Liver (tissue), 3 donors: ENCODE results near the gene TMEM53.

Source experiments
- CTCF ChIP-seq: fragments of 150-350 bp; IDR thresholded peaks from 2 replicates; pipeline ENCODE4 v1.5.1; 2017; ENCODE audit warnings: improper control_type of control experiment, low read depth, low read length; ENCODE audit not compliant: missing input control
- EGR1 ChIP-seq, 2 donors: IDR thresholded peaks; 2 replicates each; pipeline ENCODE4 v1.6.1; 2016 to 2018; ENCODE audit warnings: antibody characterized with exemption in 2 of 2, low read depth in 2 of 2
- FOXA1 ChIP-seq: IDR thresholded peaks from 2 replicates; pipeline ENCODE4 v1.6.1; 2016; ENCODE audit warnings: antibody characterized with exemption
- FOXA2 ChIP-seq: IDR thresholded peaks from 2 replicates; pipeline ENCODE4 v1.6.1; 2016; ENCODE audit warnings: antibody characterized with exemption
- GABPA ChIP-seq, 2 donors: IDR thresholded peaks in 1 of 2; conservative IDR thresholded peaks in 1 of 2; 2 replicates each; pipeline ENCODE4 v1.6.1; 2016; ENCODE audit warnings: antibody characterized with exemption in 2 of 2, mild to moderate bottlenecking in 1 of 2, moderate library complexity in 1 of 2
- JUND ChIP-seq, 2 donors: IDR thresholded peaks; 2 replicates each; pipeline ENCODE4 v1.6.1; 2016; ENCODE audit warnings: antibody characterized with exemption in 2 of 2
- MAX ChIP-seq: IDR thresholded peaks from 2 replicates; pipeline ENCODE4 v1.6.1; 2016; ENCODE audit warnings: antibody characterized with exemption
- RAD21 ChIP-seq, 2 donors: IDR thresholded peaks; 2 replicates each; pipeline ENCODE4 v1.6.1; 2016; ENCODE audit warnings: antibody characterized with exemption in 2 of 2, mild to moderate bottlenecking in 2 of 2
- REST ChIP-seq: IDR thresholded peaks from 2 replicates; pipeline ENCODE4 v1.6.1; 2016; ENCODE audit warnings: antibody characterized with exemption, mild to moderate bottlenecking
- RXRA ChIP-seq, 2 donors: IDR thresholded peaks; 2 replicates each; pipeline ENCODE4 v1.6.1; 2017 to 2018; ENCODE audit warnings: antibody characterized with exemption in 2 of 2, mild to moderate bottlenecking in 1 of 2
- SP1 ChIP-seq: IDR thresholded peaks from 2 replicates; pipeline ENCODE4 v1.6.1; 2018; ENCODE audit warnings: antibody characterized with exemption, mild to moderate bottlenecking
- TAF1 ChIP-seq: conservative IDR thresholded peaks from 2 replicates; pipeline ENCODE4 v1.6.1; 2016; ENCODE audit warnings: antibody characterized with exemption, mild to moderate bottlenecking
- YY1 ChIP-seq: IDR thresholded peaks from 2 replicates; pipeline ENCODE4 v1.6.1; 2016; ENCODE audit warnings: antibody characterized with exemption, mild to moderate bottlenecking
- ZBTB33 ChIP-seq: IDR thresholded peaks from 2 replicates; pipeline ENCODE4 v1.6.1; 2016; ENCODE audit warnings: antibody characterized with exemption
- donor health status: healthy.
- donor health status: healthy.

GRCh38 chr1:44719318-44719717 is 45.0 kb upstream of the TMEM53 start:
- TF ChIP-seq CTCF (no peak), MAX (no peak), RAD21 (IDR thresholded peaks at IDR 0.05) (no peak), REST (no peak), JUND (IDR thresholded peaks at IDR 0.05) (no peak), TAF1 (no peak), YY1 (no peak), FOXA2 (no peak), ZBTB33 (no peak), RXRA (IDR thresholded peaks at IDR 0.05) (no peak), SP1 (no peak), GABPA (IDR thresholded peaks at IDR 0.05 in 1 of 2, conservative IDR thresholded peaks at IDR 0.05 in 1 of 2) (no peak), FOXA1 (no peak), EGR1 (IDR thresholded peaks at IDR 0.05; ENCODE audit: low read depth in 2 of 2) (no peak)
